ENCODE measurements around the gene MAPKAP1. TPM values are rescaled to one million over a fixed set of nuclear protein-coding genes. Genes with fewer than 3 reads are reported as not detected.

The MAPKAP1 gene
- total and polyA plus RNA-seq, 2 of the 13 experiments (the other 11 are each of a cell fraction or from before 2014, with no cell fraction given) = 45.0 to 64.3 TPM

- peak; percentile 63; the same call in 1 of the 2 replicates for TF ChIP-seq ZBTB34 (CRISPR knock-in tag; IDR thresholded peaks at IDR 0.05)
- TF ChIP-seq MYPOP (CRISPR knock-in tag; IDR thresholded peaks at IDR 0.05) = no peak
- peak; percentile 40; the same call in 1 of the 2 replicates for TF ChIP-seq ZNF710 (CRISPR knock-in tag; IDR thresholded peaks at IDR 0.05; ENCODE audit: borderline replicate concordance)
- TF ChIP-seq MBNL3 (CRISPR knock-in tag; conservative IDR thresholded peaks at IDR 0.05) = no peak
- peak; percentile 94 for TF ChIP-seq GATAD2A (CRISPR knock-in tag; IDR thresholded peaks at IDR 0.05)
- no peak for TF ChIP-seq ZNF746 (CRISPR knock-in tag; IDR thresholded peaks at IDR 0.05)
- TF ChIP-seq ZNF747 (CRISPR knock-in tag; IDR thresholded peaks at IDR 0.05; ENCODE audit: borderline replicate concordance) = no peak
- no peak for TF ChIP-seq HOXA7 (CRISPR knock-in tag; IDR thresholded peaks at IDR 0.05)
- no peak for TF ChIP-seq ZNF235 (CRISPR knock-in tag; IDR thresholded peaks at IDR 0.05; ENCODE audit: borderline replicate concordance)
- no peak for TF ChIP-seq NFE2L1 (CRISPR knock-in tag; IDR thresholded peaks at IDR 0.05; ENCODE audit: borderline replicate concordance)
- no peak for TF ChIP-seq ELK4 (CRISPR knock-in tag; IDR thresholded peaks at IDR 0.05; ENCODE audit: borderline replicate concordance)
- no peak for TF ChIP-seq ZNF549 (CRISPR knock-in tag; IDR thresholded peaks at IDR 0.05)
- no peak for TF ChIP-seq TBL1XR1 (IDR thresholded peaks at IDR 0.05; ENCODE audit: borderline replicate concordance, low read length, partially characterized antibody)
- TF ChIP-seq ZNF704 (CRISPR knock-in tag; IDR thresholded peaks at IDR 0.05; ENCODE audit: borderline replicate concordance) = no peak
- TF ChIP-seq PTBP1 (IDR thresholded peaks at IDR 0.05; ENCODE audit: low read depth, low read length, poor library complexity, severe bottlenecking) = no peak
- peak; percentile 83 for TF ChIP-seq ZNF609 (CRISPR knock-in tag; IDR thresholded peaks at IDR 0.05; ENCODE audit: borderline replicate concordance)
Measured at GRCh38 chr9:125548141-125548540, 158.9 kb downstream of the MAPKAP1 start (continued).

All from HepG2 (cell line).